ENCODE measurements around the gene GYG2.
"Not testable (repeated sequence)": the region's sequence is repeated elsewhere in the genome, so short reads cannot be mapped to it uniquely, and the experiment has no call there.

The GYG2 gene

GRCh38 chrX:2793752-2794151 lies 35.0 kb upstream of the GYG2 start:
- WGBS (ENCODE audit: insufficient coverage, insufficient read length): no CpG with 5 or more reads among the region's 7 CpGs
- Histone ChIP-seq H3K36me3 (ENCODE audit: control insufficient read depth, insufficient read depth, low read length) (no peaks in the 10 kb centered on the region), H3K27me3 (ENCODE audit: control insufficient read depth, insufficient read depth, low read length) (no peaks in the 10 kb centered on the region), H3K27ac (ENCODE audit: low read length) (no peak overlapping the region), H3K4me3 (ENCODE audit: low read length) (no peak overlapping the region), H3K9me3 (ENCODE audit: control insufficient read depth, insufficient read depth, low read length) (no peaks in the 10 kb centered on the region), H3K4me1 (ENCODE audit: control insufficient read depth, insufficient read depth, low read length) (peaks cover 2% of the 10 kb centered on the region; the same call in 1 of the 2 replicates)
- no peak for DNase-seq (ENCODE audit: low read depth, low spot score)

DNA sequence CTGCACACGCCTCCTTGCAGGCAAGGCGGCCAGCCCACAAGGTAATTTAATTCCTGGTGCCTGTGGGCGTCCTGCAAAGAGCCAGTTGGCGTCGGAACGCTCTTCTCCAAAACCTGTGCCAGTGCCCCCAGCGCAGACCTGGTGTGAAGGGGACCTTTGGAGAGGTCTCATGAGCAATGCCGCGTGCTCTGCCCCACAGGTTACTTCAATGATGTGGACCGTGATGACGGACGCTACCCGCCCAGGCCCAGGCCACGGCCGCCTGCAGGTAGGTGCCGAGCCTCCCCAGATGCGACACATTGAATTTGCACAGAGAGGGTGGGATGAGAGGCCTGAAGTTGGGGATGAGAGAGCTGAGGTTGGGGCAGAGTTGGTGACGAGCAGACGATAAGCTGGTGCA lies 34.4 kb upstream of the GYG2 start:
- DNase-seq (ENCODE audit: low read depth, low spot score): no peak
- H3K27me3 ChIP-seq (ENCODE audit: control insufficient read depth, insufficient read depth, low read length): no peaks in the 10 kb centered on the region
- no CpG with 5 or more reads among the region's 19 CpGs for WGBS (ENCODE audit: insufficient coverage, insufficient read length)
- no peak overlapping the region for H3K4me3 ChIP-seq (ENCODE audit: low read length)
- no peaks in the 10 kb centered on the region for H3K36me3 ChIP-seq (ENCODE audit: control insufficient read depth, insufficient read depth, low read length)
- H3K27ac ChIP-seq (ENCODE audit: low read length): no peak overlapping the region
- no peaks in the 10 kb centered on the region for H3K9me3 ChIP-seq (ENCODE audit: control insufficient read depth, insufficient read depth, low read length)
- peaks cover 2% of the 10 kb centered on the region; the same call in 1 of the 2 replicates for H3K4me1 ChIP-seq (ENCODE audit: control insufficient read depth, insufficient read depth, low read length)

GRCh38 chrX:2796808-2797207 lies 31.9 kb upstream of the GYG2 start:
- no CpG with 5 or more reads among the region's 15 CpGs for WGBS (ENCODE audit: insufficient coverage, insufficient read length)
- not testable (repeated sequence) for H3K4me3 ChIP-seq (ENCODE audit: low read length); H3K9me3 ChIP-seq (ENCODE audit: control insufficient read depth, insufficient read depth, low read length); DNase-seq (ENCODE audit: low read depth, low spot score); H3K27me3 ChIP-seq (ENCODE audit: control insufficient read depth, insufficient read depth, low read length); H3K36me3 ChIP-seq (ENCODE audit: control insufficient read depth, insufficient read depth, low read length); H3K27ac ChIP-seq (ENCODE audit: low read length); H3K4me1 ChIP-seq (ENCODE audit: control insufficient read depth, insufficient read depth, low read length)

DNA sequence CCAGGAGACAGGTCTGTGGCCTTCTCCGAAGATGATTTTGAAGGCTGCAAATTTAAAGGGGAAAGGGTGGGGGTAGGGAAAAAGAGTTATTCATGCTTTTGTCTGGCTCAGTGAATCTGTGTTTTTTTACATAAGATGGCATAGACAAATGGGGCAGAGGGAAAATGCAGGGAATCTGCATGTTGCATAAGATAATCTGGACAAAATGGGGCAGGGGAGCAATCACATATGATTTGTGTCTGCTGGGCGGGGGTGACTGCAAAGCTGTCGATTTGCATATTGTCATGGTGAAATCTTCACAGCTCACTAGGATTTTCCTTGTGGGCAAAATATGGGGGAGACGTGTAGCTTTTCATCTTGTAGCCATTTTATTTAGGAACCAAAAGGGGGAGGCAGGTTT lies 29.4 kb upstream of the GYG2 start:
- Histone ChIP-seq H3K9me3 (ENCODE audit: control insufficient read depth, insufficient read depth, low read length) (no peaks in the 10 kb centered on the region), H3K27ac (ENCODE audit: low read length) (peak overlapping the region; percentile 57), H3K27me3 (ENCODE audit: control insufficient read depth, insufficient read depth, low read length) (no peaks in the 10 kb centered on the region), H3K36me3 (ENCODE audit: control insufficient read depth, insufficient read depth, low read length) (no peaks in the 10 kb centered on the region), H3K4me3 (ENCODE audit: low read length) (no peak overlapping the region), H3K4me1 (ENCODE audit: control insufficient read depth, insufficient read depth, low read length) (no peaks in the 10 kb centered on the region; the same call in 1 of the 2 replicates)
- DNase-seq (ENCODE audit: low read depth, low spot score): no peak
- no CpG with 5 or more reads among the region's 4 CpGs for WGBS (ENCODE audit: insufficient coverage, insufficient read length)

GRCh38 chrX:2799980-2800379 lies 28.8 kb upstream of the GYG2 start:
- DNase-seq (ENCODE audit: low read depth, low spot score); H3K9me3 ChIP-seq (ENCODE audit: control insufficient read depth, insufficient read depth, low read length); H3K4me3 ChIP-seq (ENCODE audit: low read length); H3K4me1 ChIP-seq (ENCODE audit: control insufficient read depth, insufficient read depth, low read length); H3K36me3 ChIP-seq (ENCODE audit: control insufficient read depth, insufficient read depth, low read length); H3K27me3 ChIP-seq (ENCODE audit: control insufficient read depth, insufficient read depth, low read length): not testable (repeated sequence)
- H3K27ac ChIP-seq (ENCODE audit: low read length): peak overlapping the region; percentile 57
- no CpG with 5 or more reads among the region's 5 CpGs for WGBS (ENCODE audit: insufficient coverage, insufficient read length)

GRCh38 chrX:2801223-2801622 lies 27.5 kb upstream of the GYG2 start:
- Histone ChIP-seq H3K27ac (ENCODE audit: low read length) (no peak overlapping the region), H3K4me3 (ENCODE audit: low read length) (no peak overlapping the region; the same call in 1 of the 2 replicates), H3K36me3 (ENCODE audit: control insufficient read depth, insufficient read depth, low read length) (no peaks in the 10 kb centered on the region), H3K4me1 (ENCODE audit: control insufficient read depth, insufficient read depth, low read length) (no peaks in the 10 kb centered on the region; the same call in 1 of the 2 replicates), H3K9me3 (ENCODE audit: control insufficient read depth, insufficient read depth, low read length) (no peaks in the 10 kb centered on the region), H3K27me3 (ENCODE audit: control insufficient read depth, insufficient read depth, low read length) (no peaks in the 10 kb centered on the region)
- no peak for DNase-seq (ENCODE audit: low read depth, low spot score)
- WGBS (ENCODE audit: insufficient coverage, insufficient read length): no CpG with 5 or more reads among the region's 4 CpGs

- H3K4me1 ChIP-seq (ENCODE audit: control insufficient read depth, insufficient read depth, low read length); H3K4me3 ChIP-seq (ENCODE audit: low read length); H3K36me3 ChIP-seq (ENCODE audit: control insufficient read depth, insufficient read depth, low read length); H3K9me3 ChIP-seq (ENCODE audit: control insufficient read depth, insufficient read depth, low read length); H3K27me3 ChIP-seq (ENCODE audit: control insufficient read depth, insufficient read depth, low read length); H3K27ac ChIP-seq (ENCODE audit: low read length); DNase-seq (ENCODE audit: low read depth, low spot score): not testable (repeated sequence)
- WGBS (ENCODE audit: insufficient coverage, insufficient read length): no CpG with 5 or more reads among the region's 18 CpGs
Measured at GRCh38 chrX:2802376-2803090, 26.2 kb upstream of the GYG2 start.

DNA sequence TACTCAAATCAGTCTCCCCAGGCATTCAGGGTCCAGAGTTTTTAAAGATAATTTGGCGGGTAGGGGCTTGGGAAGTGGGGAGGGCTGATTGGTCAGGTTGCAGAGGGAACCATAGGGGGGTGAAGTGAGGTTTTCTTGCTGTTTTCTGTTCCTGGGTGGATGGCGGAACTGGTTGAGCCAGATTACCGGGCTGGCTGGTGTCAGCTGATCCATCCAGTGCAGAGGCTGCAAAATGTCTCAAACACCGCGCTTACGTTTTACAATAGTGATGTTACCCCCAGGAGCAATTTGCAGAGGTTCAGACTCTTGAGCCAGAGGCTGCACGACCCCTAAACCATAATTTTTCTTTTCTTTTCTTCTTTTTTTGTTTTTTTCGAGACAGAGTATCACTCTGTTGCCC lies 25.2 kb upstream of the GYG2 start:
- not testable (repeated sequence) for H3K4me1 ChIP-seq (ENCODE audit: control insufficient read depth, insufficient read depth, low read length); H3K36me3 ChIP-seq (ENCODE audit: control insufficient read depth, insufficient read depth, low read length); H3K27ac ChIP-seq (ENCODE audit: low read length); H3K9me3 ChIP-seq (ENCODE audit: control insufficient read depth, insufficient read depth, low read length); DNase-seq (ENCODE audit: low read depth, low spot score); H3K4me3 ChIP-seq (ENCODE audit: low read length); H3K27me3 ChIP-seq (ENCODE audit: control insufficient read depth, insufficient read depth, low read length)
- no CpG with 5 or more reads among the region's 8 CpGs for WGBS (ENCODE audit: insufficient coverage, insufficient read length)

DNA sequence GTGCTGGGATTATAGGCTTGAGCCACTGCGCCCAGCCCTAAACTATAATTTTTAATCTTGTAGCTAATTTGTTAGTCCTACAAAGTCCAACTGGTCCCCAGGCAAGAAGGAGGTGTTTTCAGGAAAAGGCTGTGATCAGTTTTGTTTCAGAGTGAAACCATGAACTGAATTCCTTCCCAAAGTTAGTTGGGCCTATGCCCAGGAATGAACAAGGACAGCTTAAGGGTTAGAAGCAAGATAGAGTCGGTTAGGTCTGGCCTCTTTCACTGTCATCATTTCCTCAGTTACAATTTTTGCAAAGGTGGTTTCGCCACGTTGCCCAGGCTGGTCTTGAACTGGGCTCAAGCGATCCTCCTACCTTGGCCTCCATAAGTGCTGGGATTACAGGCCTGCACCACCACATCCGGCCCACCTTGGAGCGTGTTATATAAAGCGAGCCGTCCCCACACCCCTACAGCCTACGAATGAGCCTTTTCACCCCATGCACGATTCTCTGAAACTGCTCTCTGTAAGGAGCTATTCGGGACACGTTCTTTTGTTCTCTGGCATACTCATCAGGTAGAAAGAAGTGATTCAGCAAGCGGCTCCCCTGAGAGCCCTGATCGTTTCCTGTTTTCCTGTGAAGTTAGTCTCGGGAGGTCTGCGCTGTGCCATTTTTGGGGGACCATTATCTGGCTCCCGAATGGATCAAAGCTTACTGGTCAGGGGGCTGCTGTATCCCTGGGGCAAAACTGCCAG lies 24.5 kb upstream of the GYG2 start:
- WGBS (ENCODE audit: insufficient coverage, insufficient read length): no CpG with 5 or more reads among the region's 18 CpGs
- not testable (repeated sequence) for H3K27me3 ChIP-seq (ENCODE audit: control insufficient read depth, insufficient read depth, low read length); H3K4me1 ChIP-seq (ENCODE audit: control insufficient read depth, insufficient read depth, low read length); H3K9me3 ChIP-seq (ENCODE audit: control insufficient read depth, insufficient read depth, low read length); H3K36me3 ChIP-seq (ENCODE audit: control insufficient read depth, insufficient read depth, low read length); H3K4me3 ChIP-seq (ENCODE audit: low read length); DNase-seq (ENCODE audit: low read depth, low spot score); H3K27ac ChIP-seq (ENCODE audit: low read length)

- not testable (repeated sequence) for H3K9me3 ChIP-seq (ENCODE audit: control insufficient read depth, insufficient read depth, low read length); H3K4me3 ChIP-seq (ENCODE audit: low read length); H3K27ac ChIP-seq (ENCODE audit: low read length); H3K4me1 ChIP-seq (ENCODE audit: control insufficient read depth, insufficient read depth, low read length); H3K36me3 ChIP-seq (ENCODE audit: control insufficient read depth, insufficient read depth, low read length); H3K27me3 ChIP-seq (ENCODE audit: control insufficient read depth, insufficient read depth, low read length); DNase-seq (ENCODE audit: low read depth, low spot score)
- WGBS (ENCODE audit: insufficient coverage, insufficient read length): no CpG with 5 or more reads among the region's 20 CpGs
Measured at GRCh38 chrX:2804858-2805257, 23.9 kb upstream of the GYG2 start.

DNA sequence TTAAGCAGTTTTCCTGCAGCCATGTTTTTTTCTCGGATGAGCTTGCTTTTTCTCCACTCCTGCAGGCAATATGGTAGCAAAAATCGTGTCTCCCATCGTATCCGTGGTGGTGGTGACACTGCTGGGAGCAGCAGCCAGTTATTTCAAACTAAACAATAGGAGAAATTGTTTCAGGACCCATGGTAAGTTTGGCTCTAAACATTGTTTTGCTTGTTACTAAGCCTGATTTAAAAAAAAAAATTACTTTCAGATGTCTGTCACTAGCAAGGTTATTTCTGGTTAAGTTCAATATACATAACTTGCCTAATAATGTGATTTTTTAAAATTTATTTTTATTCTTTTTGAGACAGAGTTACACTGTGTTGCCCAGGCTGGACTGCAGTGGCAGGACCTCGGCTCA lies 17.5 kb upstream of the GYG2 start:
- H3K4me3 ChIP-seq (ENCODE audit: low read length): no peak overlapping the region
- H3K36me3 ChIP-seq (ENCODE audit: control insufficient read depth, insufficient read depth, low read length): no peaks in the 10 kb centered on the region
- no peak overlapping the region for H3K27ac ChIP-seq (ENCODE audit: low read length)
- DNase-seq (ENCODE audit: low read depth, low spot score): no peak
- peaks cover 3% of the 10 kb centered on the region; the same call in 1 of the 2 replicates for H3K4me1 ChIP-seq (ENCODE audit: control insufficient read depth, insufficient read depth, low read length)
- no CpG with 5 or more reads among the region's 5 CpGs for WGBS (ENCODE audit: insufficient coverage, insufficient read length)
- no peaks in the 10 kb centered on the region for H3K9me3 ChIP-seq (ENCODE audit: control insufficient read depth, insufficient read depth, low read length)
- H3K27me3 ChIP-seq (ENCODE audit: control insufficient read depth, insufficient read depth, low read length): no peaks in the 10 kb centered on the region
